NT2/D1 (cell line): ENCODE data around the gene RXFP1.

ENCODE experiments used
- DNase-seq: peaks from one replicate; pipeline ENCODE4 v3.0.0-alpha.2; 2011; ENCODE audit warnings: low read depth, low spot score
- H3K27me3 ChIP-seq: 2 replicates; pipeline ENCODE4 v1.6.0; 2011; ENCODE audit warnings: mild to moderate bottlenecking; ENCODE audit not compliant: insufficient read length, insufficient read depth
- H3K36me3 ChIP-seq: 2 replicates; pipeline ENCODE4 v1.6.1; 2011; ENCODE audit warnings: mild to moderate bottlenecking, low read length, mixed read lengths; ENCODE audit not compliant: insufficient read depth, insufficient read length
- H3K4me1 ChIP-seq: 2 replicates; pipeline ENCODE4 v1.5.1; 2011; ENCODE audit not compliant: insufficient read depth, insufficient read length
- H3K4me3 ChIP-seq: 2 replicates; pipeline ENCODE4 v1.5.1; 2011; ENCODE audit warnings: low read depth; ENCODE audit not compliant: insufficient read length
- H3K9ac ChIP-seq: 2 replicates; pipeline ENCODE4 v1.6.0; 2011; ENCODE audit warnings: low read depth; ENCODE audit not compliant: insufficient read length
- H3K9me3 ChIP-seq: 2 replicates; pipeline ENCODE4 v1.5.1; 2011; ENCODE audit warnings: mild to moderate bottlenecking, low read length; ENCODE audit not compliant: insufficient read depth
- SUZ12 ChIP-seq: IDR thresholded peaks from 2 replicates; pipeline ENCODE4 v1.6.1; 2011; ENCODE audit not compliant: insufficient read length, insufficient read depth; ENCODE audit errors: extremely low read depth
- YY1 ChIP-seq: IDR thresholded peaks from 2 replicates; pipeline ENCODE4 v1.6.1; 2011; ENCODE audit not compliant: insufficient read length, insufficient read depth
- ZNF274 ChIP-seq: IDR thresholded peaks from 2 replicates; pipeline ENCODE4 v1.6.1; 2011; ENCODE audit warnings: mild to moderate bottlenecking, low read depth, low read length

The RXFP1 gene

DNA sequence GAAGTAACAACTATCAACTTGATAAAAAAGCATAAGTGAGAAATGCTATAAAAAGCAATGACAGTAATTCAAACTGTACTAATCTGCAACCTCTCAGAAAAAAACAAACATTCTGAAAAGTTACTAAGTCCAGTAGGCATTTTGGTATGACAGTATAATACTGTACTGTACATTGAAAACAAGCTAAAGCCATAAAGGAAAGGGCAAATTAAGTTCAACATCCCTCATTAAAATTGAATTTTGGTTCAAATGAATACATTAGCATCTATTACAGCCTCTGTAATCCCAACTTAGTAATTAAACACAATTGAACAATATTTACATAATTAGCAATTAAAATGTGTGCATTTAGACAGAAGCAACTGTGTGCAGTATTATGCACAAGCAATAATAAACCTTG is 96.3 kb downstream of the RXFP1 start:
- Histone ChIP-seq H3K9me3 (no peaks in the 10 kb centered on the region), H3K4me3 (no peak overlapping the region), H3K4me1 (no peaks in the 10 kb centered on the region), H3K9ac (no peak overlapping the region), H3K27me3 (no peaks in the 10 kb centered on the region), H3K36me3 (no peaks in the 10 kb centered on the region)
- no peak for DNase-seq
- no peak for TF ChIP-seq ZNF274
- no peak for TF ChIP-seq SUZ12
- no peak for TF ChIP-seq YY1

- H3K4me3 ChIP-seq: no peak overlapping the region
- H3K9ac ChIP-seq: no peak overlapping the region
- no peaks in the 10 kb centered on the region for H3K36me3 ChIP-seq
- H3K9me3 ChIP-seq: no peaks in the 10 kb centered on the region
- no peak for TF ChIP-seq SUZ12
- no peak for DNase-seq
- H3K27me3 ChIP-seq: no peaks in the 10 kb centered on the region
- no peaks in the 10 kb centered on the region for H3K4me1 ChIP-seq
Measured at GRCh38 chr4:158621729-158622128, 100.0 kb downstream of the RXFP1 start.

- no peaks in the 10 kb centered on the region for H3K4me1 ChIP-seq
Measured at GRCh38 chr4:158622251-158622650, 100.6 kb downstream of the RXFP1 start.

DNA sequence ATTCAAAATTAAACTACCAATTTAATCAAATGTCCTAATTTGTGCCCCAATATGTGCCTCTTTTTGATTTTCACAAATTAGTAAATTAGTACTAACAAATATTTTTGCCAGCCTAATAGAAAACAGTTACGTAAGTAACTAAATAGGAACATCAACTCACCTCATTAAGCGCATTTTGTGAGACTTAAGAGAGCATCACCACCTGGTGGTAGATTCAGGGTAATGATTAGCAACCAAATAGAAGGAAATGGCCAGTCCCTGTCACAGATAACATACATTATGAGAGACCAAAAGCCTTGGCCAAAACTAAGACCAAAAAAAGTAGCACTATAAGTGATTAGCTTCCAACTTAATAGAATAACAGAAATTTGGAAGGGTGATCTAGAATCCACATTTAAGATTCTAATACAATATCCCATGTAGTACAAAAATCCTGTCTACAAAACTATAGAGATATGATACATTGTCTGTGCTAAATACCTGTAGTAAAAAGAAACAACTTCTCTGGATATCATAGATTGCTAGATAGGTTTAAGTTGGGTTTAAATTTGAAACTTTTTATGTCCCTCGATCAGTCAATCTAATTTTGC is 103.3 kb downstream of the RXFP1 start:
- H3K4me1 ChIP-seq: no peaks in the 10 kb centered on the region
- no peak overlapping the region for H3K9ac ChIP-seq
- peak; percentile 42 for DNase-seq
- H3K4me3 ChIP-seq: no peak overlapping the region
- H3K9me3 ChIP-seq: no peaks in the 10 kb centered on the region
- TF ChIP-seq SUZ12 (no peak), ZNF274 (no peak), YY1 (no peak)
- H3K27me3 ChIP-seq: no peaks in the 10 kb centered on the region
- H3K36me3 ChIP-seq: no peaks in the 10 kb centered on the region

More at GRCh38 chr4:158622251-158622650, 100.6 kb downstream of the RXFP1 start:
- no peaks in the 10 kb centered on the region for H3K27me3 ChIP-seq
- TF ChIP-seq SUZ12: no peak
- TF ChIP-seq ZNF274: no peak
- TF ChIP-seq YY1: no peak
- no peak for DNase-seq
- H3K9me3 ChIP-seq: no peaks in the 10 kb centered on the region
- no peak overlapping the region for H3K4me3 ChIP-seq
- no peak overlapping the region for H3K9ac ChIP-seq
- H3K36me3 ChIP-seq: no peaks in the 10 kb centered on the region

DNA sequence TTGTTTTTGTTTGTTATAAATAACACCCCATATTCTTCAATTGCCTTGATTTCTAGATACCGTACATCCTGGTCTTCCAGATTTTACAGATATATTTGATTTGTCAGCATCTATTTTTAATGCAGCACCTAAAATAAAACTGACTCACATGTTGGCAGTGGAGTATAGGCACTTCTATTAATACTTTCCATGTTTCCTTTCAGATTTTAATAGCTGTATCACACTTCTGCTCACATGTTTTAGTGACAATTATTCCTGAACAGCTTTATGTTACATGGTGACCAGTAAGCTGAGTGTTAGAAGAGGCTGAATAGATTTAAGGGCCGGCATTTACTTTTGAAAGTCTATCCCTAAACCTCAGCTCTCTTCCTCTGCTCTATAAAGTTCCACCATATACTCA is 103.9 kb downstream of the RXFP1 start:
- Histone ChIP-seq H3K27me3 (no peaks in the 10 kb centered on the region), H3K9ac (no peak overlapping the region), H3K4me3 (no peak overlapping the region), H3K36me3 (no peaks in the 10 kb centered on the region), H3K9me3 (no peaks in the 10 kb centered on the region), H3K4me1 (no peaks in the 10 kb centered on the region)
- DNase-seq: no peak
- TF ChIP-seq SUZ12: no peak
- TF ChIP-seq ZNF274: no peak
- TF ChIP-seq YY1: no peak

DNA sequence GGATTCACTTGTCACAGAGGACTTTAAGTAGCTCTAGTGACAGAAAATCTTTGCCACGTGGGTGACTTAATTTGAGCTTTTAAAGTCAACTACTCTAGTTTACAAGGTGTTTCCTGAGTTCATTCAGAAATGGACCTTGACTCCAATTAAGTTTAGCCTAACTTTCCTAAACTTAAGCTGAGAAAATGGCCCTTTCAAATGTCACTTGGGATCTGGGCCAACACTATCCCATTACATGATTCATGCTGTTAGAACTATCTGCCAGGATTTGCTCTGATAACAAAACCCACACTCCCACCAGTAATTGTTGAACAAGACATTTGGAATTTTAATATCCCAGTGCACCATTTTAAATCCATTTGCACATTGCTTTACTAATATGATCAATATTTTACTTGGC is 109.2 kb downstream of the RXFP1 start:
- DNase-seq: no peak
- Histone ChIP-seq H3K9ac (no peak overlapping the region), H3K36me3 (no peaks in the 10 kb centered on the region), H3K27me3 (no peaks in the 10 kb centered on the region), H3K4me3 (no peak overlapping the region), H3K4me1 (no peaks in the 10 kb centered on the region), H3K9me3 (no peaks in the 10 kb centered on the region)
- TF ChIP-seq YY1 (no peak), SUZ12 (no peak), ZNF274 (no peak)

GRCh38 chr4:158636619-158637018 is 114.9 kb downstream of the RXFP1 start:
- Histone ChIP-seq H3K4me3 (no peak overlapping the region), H3K27me3 (no peaks in the 10 kb centered on the region), H3K36me3 (no peaks in the 10 kb centered on the region), H3K4me1 (no peaks in the 10 kb centered on the region), H3K9me3 (no peaks in the 10 kb centered on the region), H3K9ac (no peak overlapping the region)
- no peak for TF ChIP-seq YY1
- no peak for DNase-seq

- TF ChIP-seq ZNF274 (no peak), YY1 (no peak), SUZ12 (no peak)
- no peaks in the 10 kb centered on the region for H3K36me3 ChIP-seq
- H3K27me3 ChIP-seq: no peaks in the 10 kb centered on the region
- no peak overlapping the region for H3K4me3 ChIP-seq
- no peaks in the 10 kb centered on the region for H3K4me1 ChIP-seq
- H3K9ac ChIP-seq: no peak overlapping the region
- no peak for DNase-seq
- no peaks in the 10 kb centered on the region for H3K9me3 ChIP-seq
Measured at GRCh38 chr4:158644356-158644755, 122.7 kb downstream of the RXFP1 start.
